Endothelial cell of umbilical vein (primary cell): ENCODE measurements around the gene HENMT1. TPM values are rescaled to one million over a fixed set of nuclear protein-coding genes. Genes with fewer than 3 reads are reported as not detected.

Source experiments
- BruUV-seq: library from RNA; stranded (reverse); fragments of 400-500 nt; replicated peaks from 2 replicates; lab custom pipeline; 2021; lab: Mats Ljungman, UMichigan
- CTCF ChIA-PET: fragments of 300-600, 350-600 bp; sonication (Branson Sonifier 250); formaldehyde crosslinking; loops from one replicate; lab custom pipeline; 2021; ENCODE audit warnings: antibody characterized with exemption, inconsistent platforms; lab: Charles Lee
- POLR2A ChIA-PET: fragments of 300-600, 350-600 bp; sonication (Branson Sonifier 250); formaldehyde crosslinking; loops from one replicate; lab custom pipeline; 2021; ENCODE audit warnings: antibody characterized with exemption, inconsistent platforms; lab: Charles Lee
- DNase-seq: peaks from one replicate; pipeline ENCODE4 v3.0.0-alpha.2; 2011; ENCODE audit warnings: low read depth, low spot score
- FAIRE-seq: peaks from 2 replicates; lab custom pipeline; 2011; peaks lifted over from hg19 to GRCh38; lab: Jason Lieb, UNC
- H2AFZ ChIP-seq: 2 replicates; pipeline ENCODE4 v1.6.0; 2012; ENCODE audit warnings: low read depth, low read length, control low read depth, inconsistent platforms
- H3K27ac ChIP-seq: 2 replicates; pipeline ENCODE4 v1.5.1; 2011; ENCODE audit warnings: low read depth, mild to moderate bottlenecking, control low read depth, low read length, moderate library complexity; ENCODE audit not compliant: insufficient read depth
- H3K27me3 ChIP-seq, 2 experiments: 2 replicates each; pipeline versions ENCODE4 v1.6.0 to v1.6.1; 2011; ENCODE audit warnings: low read length in 2 of 2, mixed read lengths in 1 of 2; ENCODE audit not compliant: control insufficient read depth in 2 of 2, insufficient read depth in 2 of 2
- H3K36me3 ChIP-seq, 2 experiments: 2 replicates in 1 of 2; 3 replicates in 1 of 2; pipeline ENCODE4 v1.5.1; 2011; ENCODE audit warnings: low read length in 2 of 2, mild to moderate bottlenecking in 1 of 2, moderate library complexity in 1 of 2; ENCODE audit not compliant: control insufficient read depth in 2 of 2, insufficient read depth in 2 of 2; ENCODE audit errors: extremely low read depth in 1 of 2
- H3K4me1 ChIP-seq: 3 replicates; pipeline ENCODE4 v1.5.1; 2011; ENCODE audit warnings: mild to moderate bottlenecking, low read length; ENCODE audit not compliant: control insufficient read depth, insufficient read depth; ENCODE audit errors: extremely low read depth
- H3K4me2 ChIP-seq: 2 replicates; pipeline ENCODE4 v1.6.1; 2011; ENCODE audit warnings: low read length, control low read depth, mixed read lengths; ENCODE audit not compliant: insufficient read depth
- H3K4me3 ChIP-seq, 3 experiments: fragments of 200-600 bp in 1 of 3; sonication (generic), shearing (Covaris generic) in 1 of 3; replicated peaks in 1 of 3; 2 replicates each; pipeline ENCODE4 v1.5.1; 2011 to 2016; ENCODE audit warnings: control low read depth in 3 of 3, low read length in 3 of 3, mild to moderate bottlenecking in 2 of 3, inconsistent platforms in 1 of 3, low read depth in 1 of 3, moderate library complexity in 1 of 3; ENCODE audit not compliant: insufficient read depth in 1 of 3
- H3K79me2 ChIP-seq: 2 replicates; pipeline ENCODE4 v1.6.0; 2012; ENCODE audit warnings: low read length, inconsistent platforms; ENCODE audit not compliant: control insufficient read depth, insufficient read depth
- H3K9ac ChIP-seq: replicated peaks from 2 replicates; pipeline ENCODE3; 2011; ENCODE audit warnings: low read length, control low read depth; ENCODE audit not compliant: insufficient read depth; ENCODE audit errors: extremely low read depth
- H3K9me1 ChIP-seq: replicated peaks from 3 replicates; pipeline ENCODE4 v1.6.0; 2011; ENCODE audit warnings: mild to moderate bottlenecking, low read length; ENCODE audit not compliant: control insufficient read depth, insufficient read depth; ENCODE audit errors: extremely low read depth
- H3K9me3 ChIP-seq: replicated peaks from 2 replicates; pipeline ENCODE4 v1.5.1; 2012; ENCODE audit warnings: low read length, inconsistent platforms; ENCODE audit not compliant: control insufficient read depth, insufficient read depth
- H4K20me1 ChIP-seq: replicated peaks from 2 replicates; pipeline ENCODE3; 2011; ENCODE audit warnings: mild to moderate bottlenecking, low read length; ENCODE audit not compliant: control insufficient read depth, insufficient read depth; ENCODE audit errors: extremely low read depth
- EZH2 ChIP-seq: IDR thresholded peaks from 2 replicates; pipeline ENCODE4 v1.6.1; 2012; ENCODE audit warnings: borderline replicate concordance, low read depth, mild to moderate bottlenecking, moderate library complexity, low read length, inconsistent platforms; ENCODE audit not compliant: severe bottlenecking
- FOS ChIP-seq: IDR thresholded peaks from 2 replicates; pipeline ENCODE4 v1.6.1; 2011; ENCODE audit warnings: mild to moderate bottlenecking, low read length, moderate library complexity, borderline replicate concordance; ENCODE audit not compliant: insufficient read depth
- GATA2 ChIP-seq: IDR thresholded peaks from 2 replicates; pipeline ENCODE4 v1.7.0; 2011; ENCODE audit warnings: low read depth, mild to moderate bottlenecking, moderate library complexity, mixed read lengths, low read length; ENCODE audit not compliant: insufficient read length, insufficient read depth
- JUN ChIP-seq: IDR thresholded peaks from 2 replicates; pipeline ENCODE4 v1.6.1; 2011; ENCODE audit warnings: borderline replicate concordance, low read depth; ENCODE audit not compliant: insufficient read length, insufficient read depth
- MAX ChIP-seq: IDR thresholded peaks from 2 replicates; pipeline ENCODE4 v1.6.1; 2011; ENCODE audit not compliant: insufficient read depth, insufficient read length
- MYC ChIP-seq: IDR thresholded peaks from one replicate; pipeline ENCODE4 v1.6.1; 2011; ENCODE audit warnings: mild to moderate bottlenecking, low read depth, low read length
- POLR2A ChIP-seq: IDR thresholded peaks from 2 replicates; pipeline ENCODE4 v1.6.1; 2012; ENCODE audit warnings: low read depth, mild to moderate bottlenecking, control low read depth, low read length
- POLR2AphosphoS5 ChIP-seq: IDR thresholded peaks from 2 replicates; pipeline ENCODE4 v1.6.1; 2012; ENCODE audit warnings: low read depth, mild to moderate bottlenecking, control low read depth, low read length, moderate library complexity; ENCODE audit not compliant: insufficient read depth
- dilution Hi-C: fragments of 300-500 bp; cut with MboI; formaldehyde crosslinking; loops from one replicate; pipeline ENCODE4 v1.15.0; 2019; ENCODE audit warnings: low sequenced_read_pairs; ENCODE audit not compliant: extremely low pct_ligation_motif_present
- intact Hi-C: fragments of 100-400 bp; cut with micrococcal nuclease; formaldehyde crosslinking; loops from one replicate; pipeline ENCODE4 v1.10.0; 2022
- polyA plus RNA-seq, 4 experiments: library from polyadenylated mRNA; depleted of rRNA in 3 of 4; stranded (reverse) in 3 of 4; unstranded in 1 of 4; fragments of >200 nt; gene quantifications; 2 replicates each; pipeline versions ENCODE4 v1.2.1 to v1.2.3, GENCODE V29; 2011 to 2012; ENCODE audit warnings: missing spikeins in 1 of 4
- total RNA-seq: library from RNA; stranded (reverse); gene quantifications from 2 replicates; pipeline ENCODE4 v1.2.3, GENCODE V29; 2021
- TF ChIP-seq, protein P1 (sequence below), 2 donors: IDR thresholded peaks; 1 replicate in 1 of 2; 2 replicates in 1 of 2; pipeline ENCODE4 v1.5.1; 2011; ENCODE audit warnings: low read length in 2 of 2, mild to moderate bottlenecking in 2 of 2, moderate library complexity in 2 of 2, control low read depth in 1 of 2, inconsistent platforms in 1 of 2, low read depth in 1 of 2; ENCODE audit not compliant: insufficient read depth in 1 of 2; ENCODE audit errors: extremely low read depth in 1 of 2

Gene HENMT1
- total and polyA plus RNA-seq, 2 donors (not counting 3 experiments of a cell fraction or from before 2014, with no cell fraction given): 4.4 to 4.5 TPM

DNA sequence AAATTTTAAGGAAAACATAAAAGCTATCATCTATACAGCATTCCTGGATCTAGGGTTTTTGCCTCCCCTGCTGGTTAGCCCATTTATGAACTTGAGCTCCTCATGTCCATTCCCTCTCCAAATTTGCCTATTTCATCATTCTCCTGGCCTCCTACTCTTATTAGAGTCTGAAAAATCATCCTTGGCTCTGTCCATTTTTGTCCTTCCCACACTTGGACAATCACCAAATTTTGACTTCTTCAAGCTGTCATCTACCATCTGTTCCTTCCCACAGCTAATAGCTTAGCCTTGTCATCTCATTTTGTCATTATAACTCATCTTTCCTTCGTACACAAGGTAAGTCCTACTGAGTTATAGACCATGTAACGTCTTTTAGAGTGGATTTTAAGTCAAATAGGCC lies 2.2 kb upstream of the HENMT1 start:
- POLR2A ChIA-PET: no interaction called here
- no peak overlapping the region for H3K4me3 ChIP-seq
- no TSS peak for BruUV-seq
- TF ChIP-seq POLR2A (no peak), JUN (no peak), MYC (no peak), POLR2AphosphoS5 (no peak), GATA2 (no peak), FOS (no peak)
- no peak overlapping the region for H3K27ac ChIP-seq
- CTCF ChIA-PET: interaction anchor here (1.1 kb wide), 2 partner anchors 20 to 235 kb away, joined by 4 to 5 read pairs; no protein-coding TSS in a partner anchor
- H3K9me3 ChIP-seq: no peaks in the 10 kb centered on the region
- H3K9me1 ChIP-seq: no peaks in the 10 kb centered on the region
- no peaks in the 10 kb centered on the region for H3K27me3 ChIP-seq
- no peak overlapping the region for H3K9ac ChIP-seq
- no peak overlapping the region for H3K4me2 ChIP-seq
- no peaks in the 10 kb centered on the region for H3K36me3 ChIP-seq
- no peak overlapping the region for H2AFZ ChIP-seq
- H4K20me1 ChIP-seq: no peaks in the 10 kb centered on the region
- intact Hi-C loops: no loop called here
- FAIRE-seq: no peak
- H3K79me2 ChIP-seq: no peaks in the 10 kb centered on the region
- no peak for DNase-seq
- H3K4me1 ChIP-seq: peaks cover 7% of the 10 kb centered on the region
- dilution Hi-C loops: no loop called here

DNA sequence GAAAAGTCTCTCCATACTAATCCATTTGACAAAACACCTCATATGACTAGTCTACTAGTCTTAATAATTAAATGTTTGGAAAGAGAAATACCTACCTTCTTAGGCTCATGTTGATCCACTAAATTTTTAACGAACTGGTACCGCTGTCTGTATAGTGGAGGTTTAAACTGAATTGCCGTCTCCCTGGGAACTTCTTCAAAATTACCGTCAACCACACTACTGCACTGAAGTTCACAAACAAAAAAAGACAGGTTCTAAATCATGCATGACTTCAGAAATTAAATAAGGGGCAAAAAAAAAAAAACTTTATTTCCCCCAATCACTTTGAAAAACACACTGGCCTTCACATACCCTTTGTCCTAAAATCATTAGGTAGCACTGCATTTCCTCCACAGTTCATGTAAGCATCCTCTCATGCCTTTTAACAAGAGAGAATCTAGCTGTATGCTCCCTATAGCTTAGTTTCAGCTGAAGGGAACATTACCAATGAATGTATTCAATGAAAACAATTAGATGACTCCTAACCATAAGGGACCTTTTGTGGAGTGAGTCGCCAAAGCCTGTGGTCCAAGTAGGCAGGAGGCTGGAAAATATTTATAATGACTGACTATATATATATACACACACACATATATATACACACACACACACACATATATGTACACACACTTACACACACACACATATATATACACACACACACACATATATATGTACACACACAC lies 3.4 kb downstream of the HENMT1 start:
- no peak overlapping the region for H2AFZ ChIP-seq
- H3K27ac ChIP-seq: no peak overlapping the region
- intact Hi-C loops: no loop called here
- ChIA-PET CTCF (no interaction called here), POLR2A (no interaction called here)
- H3K4me2 ChIP-seq: no peak overlapping the region
- no peaks in the 10 kb centered on the region for H4K20me1 ChIP-seq
- peaks cover 7% of the 10 kb centered on the region for H3K4me1 ChIP-seq
- no peaks in the 10 kb centered on the region for H3K36me3 ChIP-seq
- H3K9me1 ChIP-seq: no peaks in the 10 kb centered on the region
- H3K27me3 ChIP-seq: no peaks in the 10 kb centered on the region
- H3K79me2 ChIP-seq: no peaks in the 10 kb centered on the region
- no peak for FAIRE-seq
- H3K4me3 ChIP-seq: no peak overlapping the region
- no peak for TF ChIP-seq MAX
- no peak for TF ChIP-seq FOS
- no peak for TF ChIP-seq EZH2
- no peak for TF ChIP-seq POLR2A
- no peak for TF ChIP-seq JUN
- TF ChIP-seq MYC: no peak
- TF ChIP-seq POLR2AphosphoS5: no peak
- TF ChIP-seq, protein P1, sequence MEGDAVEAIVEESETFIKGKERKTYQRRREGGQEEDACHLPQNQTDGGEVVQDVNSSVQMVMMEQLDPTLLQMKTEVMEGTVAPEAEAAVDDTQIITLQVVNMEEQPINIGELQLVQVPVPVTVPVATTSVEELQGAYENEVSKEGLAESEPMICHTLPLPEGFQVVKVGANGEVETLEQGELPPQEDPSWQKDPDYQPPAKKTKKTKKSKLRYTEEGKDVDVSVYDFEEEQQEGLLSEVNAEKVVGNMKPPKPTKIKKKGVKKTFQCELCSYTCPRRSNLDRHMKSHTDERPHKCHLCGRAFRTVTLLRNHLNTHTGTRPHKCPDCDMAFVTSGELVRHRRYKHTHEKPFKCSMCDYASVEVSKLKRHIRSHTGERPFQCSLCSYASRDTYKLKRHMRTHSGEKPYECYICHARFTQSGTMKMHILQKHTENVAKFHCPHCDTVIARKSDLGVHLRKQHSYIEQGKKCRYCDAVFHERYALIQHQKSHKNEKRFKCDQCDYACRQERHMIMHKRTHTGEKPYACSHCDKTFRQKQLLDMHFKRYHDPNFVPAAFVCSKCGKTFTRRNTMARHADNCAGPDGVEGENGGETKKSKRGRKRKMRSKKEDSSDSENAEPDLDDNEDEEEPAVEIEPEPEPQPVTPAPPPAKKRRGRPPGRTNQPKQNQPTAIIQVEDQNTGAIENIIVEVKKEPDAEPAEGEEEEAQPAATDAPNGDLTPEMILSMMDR (IDR thresholded peaks at IDR 0.05; ENCODE audit: extremely low read depth in 1 of 2, insufficient read depth in 1 of 2, low read depth in 1 of 2, low read length in 2 of 2): no peak
- no peak for TF ChIP-seq GATA2
- DNase-seq: no peak
- H3K9ac ChIP-seq: no peak overlapping the region
- BruUV-seq: no TSS peak
- H3K9me3 ChIP-seq: no peaks in the 10 kb centered on the region
- dilution Hi-C loops: no loop called here
